Central memory CD4-positive, alpha-beta T cell (primary cell): ENCODE measurements around the gene EMID1.
"Not testable (repeated sequence)": the region's sequence is repeated elsewhere in the genome, so short reads cannot be mapped to it uniquely, and the experiment has no call there.

Experiments
- DNase-seq: peaks from one replicate; pipeline ENCODE4 v3.0.0; 2022

Gene EMID1

DNA sequence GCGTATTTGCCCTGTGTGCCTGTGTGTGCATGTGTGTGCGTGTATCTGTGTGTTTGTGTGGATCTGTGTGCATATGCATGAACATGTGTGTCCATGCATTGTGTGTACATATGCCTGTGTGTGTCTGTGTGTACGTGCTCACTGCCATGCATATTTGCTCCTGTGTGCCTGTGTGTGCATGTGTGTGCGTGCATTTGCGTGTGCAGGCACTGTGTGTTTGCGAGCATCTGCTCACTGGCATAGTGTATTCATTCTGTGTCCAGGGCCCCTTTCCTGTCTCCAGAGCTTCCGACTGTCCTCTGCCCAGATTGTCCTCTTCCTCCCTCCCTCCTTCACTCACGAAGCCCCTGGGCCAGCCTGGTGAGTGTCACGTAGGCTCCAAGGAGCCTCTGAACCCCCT lies 5.8 kb downstream of the EMID1 start:
- DNase-seq: no peak

DNA sequence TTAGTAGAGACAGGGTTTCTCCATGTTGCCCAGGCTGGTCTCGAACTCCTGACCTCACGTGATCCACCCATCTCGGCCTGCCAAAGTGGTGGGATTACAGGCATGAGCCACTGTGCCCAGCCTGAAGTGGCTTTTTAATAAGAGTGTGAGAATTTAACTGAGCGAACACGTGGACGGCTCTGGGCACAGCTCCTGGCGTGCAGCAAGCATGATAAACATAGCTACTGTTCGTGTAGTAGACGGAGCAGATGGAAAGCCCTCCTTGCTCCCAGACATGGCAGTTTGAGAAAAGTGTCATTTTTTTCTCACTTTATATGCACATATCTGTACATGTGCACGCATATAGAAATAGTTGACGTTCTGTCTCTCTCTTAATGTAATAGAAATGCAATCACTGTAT lies 7.0 kb downstream of the EMID1 start:
- DNase-seq: no peak

- no peak for DNase-seq
Measured at GRCh38 chr22:29213493-29213892, 7.8 kb downstream of the EMID1 start.

GRCh38 chr22:29214232-29214631 lies 8.5 kb downstream of the EMID1 start:
- DNase-seq: no peak

DNA sequence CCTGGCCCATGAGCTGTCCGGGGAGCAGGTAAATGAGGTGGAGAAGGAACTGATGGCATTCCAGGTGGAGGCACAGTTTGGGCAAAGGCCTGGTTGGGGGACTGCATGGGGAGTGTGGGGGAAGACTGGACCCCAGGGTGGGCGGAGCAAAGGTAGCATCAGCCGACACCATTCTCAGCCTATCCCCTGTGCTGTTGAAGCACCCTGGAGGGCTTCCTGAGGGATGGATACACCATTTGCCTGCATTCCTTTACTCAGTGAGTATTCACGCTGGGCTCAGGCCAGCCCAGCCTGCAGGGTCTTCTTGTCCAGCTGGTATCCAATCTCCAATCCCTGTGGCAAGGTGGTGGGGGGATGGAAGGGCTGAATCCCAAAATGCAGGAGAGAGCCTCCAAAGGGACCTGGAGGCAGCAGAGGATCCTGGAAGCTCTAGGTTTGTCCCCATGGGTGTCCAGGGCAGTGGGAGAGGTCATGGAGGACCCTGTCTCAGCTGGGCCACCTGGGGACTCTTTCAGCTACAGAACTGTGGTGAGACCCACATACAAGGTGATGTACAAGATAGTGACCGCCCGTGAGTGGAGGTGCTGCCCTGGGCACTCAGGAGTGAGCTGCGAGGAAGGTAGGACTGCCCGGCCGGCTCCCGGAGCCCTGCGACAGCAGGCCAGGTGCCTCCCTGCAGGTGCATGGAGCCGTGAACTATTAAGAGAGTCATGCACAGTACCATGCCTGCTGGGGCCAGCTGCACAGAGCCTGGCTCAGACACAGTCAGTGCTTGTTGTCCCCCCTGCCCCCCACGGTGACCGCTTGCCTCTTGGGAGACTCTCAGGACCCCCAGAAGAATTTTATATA lies 9.5 kb downstream of the EMID1 start:
- no peak for DNase-seq

- no peak for DNase-seq
Measured at GRCh38 chr22:29216011-29216872, 10.5 kb downstream of the EMID1 start.

DNA sequence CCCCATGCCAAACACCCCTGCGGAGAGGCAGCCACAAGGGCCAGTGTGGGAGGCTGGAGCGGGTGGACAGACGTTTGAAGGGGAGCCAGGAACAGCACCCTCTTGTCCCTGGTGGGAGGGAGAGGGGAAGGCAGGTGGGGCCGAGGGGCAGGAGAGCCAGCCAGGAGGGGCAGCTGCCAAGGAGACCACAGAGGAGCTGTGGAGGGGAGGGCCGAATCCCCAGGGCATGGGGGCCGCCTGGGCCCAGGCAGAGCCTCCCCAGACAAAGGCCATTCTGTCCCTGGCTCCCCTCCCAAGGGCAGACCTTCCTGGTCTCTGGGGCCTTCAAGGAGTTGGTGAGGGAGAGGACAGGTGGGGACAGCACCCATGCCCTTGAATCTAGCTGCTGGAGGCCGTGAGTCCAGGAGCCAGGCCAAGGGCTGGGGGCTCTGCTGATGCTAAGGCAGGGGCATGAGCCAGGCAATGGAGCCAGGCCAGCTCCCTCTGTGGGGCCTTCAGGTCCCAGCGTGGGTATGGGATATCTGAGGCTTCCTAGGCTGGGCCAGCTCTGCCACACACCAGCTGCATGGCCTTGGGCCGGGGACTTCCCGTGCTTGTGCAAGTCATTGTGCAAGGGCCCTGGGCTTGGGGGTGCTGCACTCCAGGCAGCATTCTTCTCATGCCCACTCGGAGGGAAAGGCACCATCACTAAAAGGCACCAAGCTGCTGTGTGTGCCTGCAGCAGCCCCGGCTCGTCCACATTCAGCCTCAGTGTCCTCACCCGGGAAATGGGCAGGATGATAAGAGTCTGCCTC lies 11.4 kb downstream of the EMID1 start:
- DNase-seq: no peak

GRCh38 chr22:29217827-29218757 lies 12.4 kb downstream of the EMID1 start:
- DNase-seq: no peak

- no peak for DNase-seq
Measured at GRCh38 chr22:29218758-29219408, 13.2 kb downstream of the EMID1 start.

- not testable (repeated sequence) for DNase-seq
Measured at GRCh38 chr22:29219409-29219782, 13.7 kb downstream of the EMID1 start.

GRCh38 chr22:29219881-29220670 lies 14.4 kb downstream of the EMID1 start:
- no peak for DNase-seq

DNA sequence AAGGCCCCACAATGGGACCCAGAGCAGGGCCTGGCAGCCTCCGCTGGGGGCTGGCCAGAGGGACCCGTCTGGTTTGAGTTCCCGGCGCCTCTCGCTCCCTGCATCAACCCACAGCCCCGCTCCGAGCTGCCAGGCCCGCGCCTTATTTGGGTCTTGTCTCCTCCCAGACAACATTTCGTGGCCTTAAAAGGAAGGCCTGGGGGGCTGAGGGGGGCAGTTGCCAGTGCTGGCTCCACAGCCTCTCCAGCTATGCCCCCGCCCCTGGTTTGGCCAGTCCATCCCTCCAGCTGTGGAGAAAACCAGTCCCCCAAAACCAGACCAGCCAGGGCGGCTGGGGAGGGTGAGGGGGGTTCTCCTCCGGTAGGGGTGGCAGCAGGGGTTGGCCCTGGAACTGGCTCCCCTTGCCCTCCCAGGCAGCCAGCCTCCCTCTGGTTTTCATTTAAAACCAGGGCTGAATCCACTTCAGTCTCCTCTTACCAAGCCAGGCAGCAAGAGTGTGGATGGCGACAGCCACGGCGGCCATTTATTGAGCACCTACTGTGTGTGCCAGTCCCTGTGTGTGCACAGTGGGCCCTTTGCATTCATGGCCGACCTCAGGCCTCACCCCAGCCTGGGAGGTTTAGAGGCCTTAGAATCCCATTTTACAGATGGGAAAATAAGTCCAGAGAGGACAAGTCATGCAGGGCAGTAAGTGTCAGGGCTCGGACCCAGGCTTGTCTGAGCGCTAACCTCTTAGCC lies 18.6 kb downstream of the EMID1 start:
- DNase-seq: no peak

DNA sequence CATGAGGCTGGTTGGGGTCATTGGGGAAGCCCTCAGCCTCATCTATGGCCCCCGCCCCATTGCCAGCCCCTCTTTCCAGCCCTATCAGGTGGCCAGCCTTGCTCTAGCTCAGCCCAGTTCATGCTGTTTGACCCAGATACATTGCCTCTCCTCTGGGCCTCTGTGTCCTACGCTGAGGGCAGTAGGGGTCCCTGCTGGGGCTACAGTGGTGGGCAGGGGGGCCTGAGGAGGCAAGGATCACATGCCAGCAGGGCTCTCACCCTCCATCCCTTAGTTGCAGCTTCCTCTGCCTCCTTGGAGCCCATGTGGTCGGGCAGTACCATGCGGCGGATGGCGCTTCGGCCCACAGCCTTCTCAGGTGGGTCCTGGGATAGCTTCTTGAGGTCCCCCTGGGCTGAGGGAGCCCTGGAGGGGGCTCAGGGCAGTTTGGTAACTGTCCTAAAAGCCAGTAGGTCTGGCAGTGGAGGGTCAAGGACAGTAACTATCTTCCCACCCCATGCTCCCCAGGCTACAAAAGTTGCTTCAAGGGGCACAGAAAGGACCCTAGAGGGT lies 19.2 kb downstream of the EMID1 start:
- DNase-seq: no peak

- DNase-seq: no peak
Measured at GRCh38 chr22:29225422-29226090, 19.9 kb downstream of the EMID1 start.

DNA sequence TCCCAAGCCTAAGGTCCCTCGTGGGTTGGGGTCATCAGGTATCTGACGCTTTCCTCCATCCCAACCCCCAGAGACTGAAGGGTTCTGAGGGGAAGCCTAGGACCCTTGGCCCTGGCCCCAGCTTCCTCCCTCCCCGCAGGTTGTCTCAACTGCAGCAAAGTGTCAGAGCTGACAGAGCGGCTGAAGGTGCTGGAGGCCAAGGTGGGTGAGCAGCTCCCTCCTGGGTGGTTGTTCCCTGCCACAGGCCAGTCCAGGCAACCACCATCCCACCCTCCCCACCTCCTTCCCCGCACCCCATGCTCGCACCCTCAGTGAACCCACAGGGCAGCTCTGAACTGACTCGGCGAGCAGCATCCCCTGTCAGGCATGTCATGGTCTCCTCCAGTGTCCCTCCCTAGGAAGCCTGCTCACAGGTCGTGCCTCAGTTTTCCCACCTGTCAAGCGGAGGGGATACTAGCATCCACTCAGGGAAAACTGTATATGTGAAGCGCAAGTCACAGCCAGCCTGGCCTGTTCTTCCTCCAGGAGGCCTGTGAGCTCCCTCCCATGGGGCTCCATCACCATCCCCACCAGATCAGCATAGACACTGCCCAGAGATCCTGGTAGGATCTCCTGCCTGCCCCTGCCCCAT lies 20.8 kb downstream of the EMID1 start:
- DNase-seq: no peak

DNA sequence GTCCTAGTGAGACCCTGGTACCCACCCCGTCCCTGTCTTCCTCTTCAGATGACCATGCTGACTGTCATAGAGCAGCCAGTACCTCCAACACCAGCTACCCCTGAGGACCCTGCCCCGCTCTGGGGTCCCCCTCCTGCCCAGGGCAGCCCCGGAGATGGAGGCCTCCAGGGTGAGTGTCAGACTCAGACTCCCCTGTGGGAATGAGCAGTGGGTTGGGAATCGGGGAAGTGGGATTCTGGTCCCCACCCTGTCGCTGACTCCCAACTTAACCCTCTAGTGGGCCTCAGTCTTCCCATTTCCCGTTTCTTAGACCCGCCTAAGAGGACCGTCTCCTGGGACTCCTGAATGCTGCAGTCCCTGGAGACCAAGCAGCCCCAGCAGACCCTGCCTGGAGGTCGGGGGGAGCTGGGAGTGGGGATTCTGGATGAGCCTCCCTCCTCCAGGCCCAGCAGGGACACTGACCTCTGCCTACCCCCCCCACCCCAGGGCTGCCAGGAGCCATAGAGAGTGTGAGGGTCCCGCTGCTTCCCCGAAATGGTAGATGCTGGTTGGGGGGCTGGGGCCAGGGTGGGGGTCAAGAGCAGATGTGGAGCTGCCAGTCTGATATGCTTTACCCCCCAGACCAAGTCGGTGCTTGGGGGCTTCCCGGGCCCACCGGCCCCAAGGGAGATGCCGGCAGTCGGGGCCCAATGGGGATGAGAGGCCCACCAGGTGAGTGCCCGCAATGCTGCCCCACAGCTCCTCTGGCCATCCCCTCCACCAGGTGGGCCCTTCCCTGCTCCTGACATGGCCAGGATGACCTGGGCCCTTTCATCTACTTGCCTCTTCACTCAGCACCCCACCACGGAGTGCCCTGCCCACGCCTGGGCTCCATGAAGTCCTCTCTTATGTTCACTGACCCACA lies 25.5 kb downstream of the EMID1 start:
- no peak for DNase-seq
